Measurements from ENCODE around the gene GUCA2B. TPM values are rescaled to one million over a fixed set of nuclear protein-coding genes. Genes with fewer than 3 reads are reported as not detected.

GUCA2B gene
- total and polyA plus RNA-seq, 2 experiments from 2014 or later, result 0.71 TPM; not detected in 1

- Histone ChIP-seq H3K79me2 (no peaks in the 10 kb centered on the region), H3K4me3 (no peak overlapping the region), H4K20me1 (ENCODE audit: insufficient read depth, poor library complexity, severe bottlenecking) (no peaks in the 10 kb centered on the region), H3K9me2 (replicated peaks; ENCODE audit: insufficient read depth) (no peaks in the 10 kb centered on the region), H2AFZ (no peak overlapping the region), H3K4me1 (ENCODE audit: insufficient read depth) (no peaks in the 10 kb centered on the region), H3K27me3 (peaks cover 4% of the 10 kb centered on the region), H3K27ac (no peak overlapping the region), H3K4me2 (no peak overlapping the region), H3K36me3 (replicated peaks; ENCODE audit: insufficient read depth, low read depth) (no peaks in the 10 kb centered on the region), H3K9me3 (ENCODE audit: low read depth) (no peaks in the 10 kb centered on the region)
- DNase-seq (ENCODE audit: low spot score), result no peak
- no peak for TF ChIP-seq EZH2 (IDR thresholded peaks at IDR 0.05; ENCODE audit: borderline replicate concordance)
- TF ChIP-seq CTCF (IDR thresholded peaks at IDR 0.05; ENCODE audit: poor library complexity), result no peak
- no peak for TF ChIP-seq EZH2phosphoT487 (IDR thresholded peaks at IDR 0.05; ENCODE audit: low read depth, severe bottlenecking, unreplicated experiment)
- WGBS (ENCODE audit: low lambda C conversion rate, missing lambda C conversion rate), result 86% methylated on average over 3 of the region's 3 CpGs
Observed at GRCh38 chr1:42128964-42129363, 24.2 kb upstream of the GUCA2B start.

- no peak overlapping the region for H3K4me2 ChIP-seq
- no peaks in the 10 kb centered on the region for H3K9me2 ChIP-seq (replicated peaks; ENCODE audit: insufficient read depth)
- H2AFZ ChIP-seq, result no peak overlapping the region
- H3K4me1 ChIP-seq (ENCODE audit: insufficient read depth), result no peaks in the 10 kb centered on the region
- no peak overlapping the region for H3K27ac ChIP-seq
- no peaks in the 10 kb centered on the region for H3K36me3 ChIP-seq (replicated peaks; ENCODE audit: insufficient read depth, low read depth)
- no peaks in the 10 kb centered on the region for H4K20me1 ChIP-seq (ENCODE audit: insufficient read depth, poor library complexity, severe bottlenecking)
- H3K79me2 ChIP-seq, result no peaks in the 10 kb centered on the region
- no peak for TF ChIP-seq CTCF (IDR thresholded peaks at IDR 0.05; ENCODE audit: poor library complexity)
- no peak for TF ChIP-seq EZH2 (IDR thresholded peaks at IDR 0.05; ENCODE audit: borderline replicate concordance)
- no peak for TF ChIP-seq EZH2phosphoT487 (IDR thresholded peaks at IDR 0.05; ENCODE audit: low read depth, severe bottlenecking, unreplicated experiment)
- H3K9me3 ChIP-seq (ENCODE audit: low read depth), result no peaks in the 10 kb centered on the region
- DNase-seq (ENCODE audit: low spot score), result no peak
- H3K4me3 ChIP-seq, result no peak overlapping the region
- 84% methylated on average over 5 of the region's 5 CpGs for WGBS (ENCODE audit: low lambda C conversion rate, missing lambda C conversion rate)
- peaks cover 4% of the 10 kb centered on the region for H3K27me3 ChIP-seq
Observed at GRCh38 chr1:42130061-42130660, 23.0 kb upstream of the GUCA2B start.

GRCh38 chr1:42133390-42133789 lies 19.8 kb upstream of the GUCA2B start:
- no peaks in the 10 kb centered on the region for H3K36me3 ChIP-seq (replicated peaks; ENCODE audit: insufficient read depth, low read depth)
- H3K9me2 ChIP-seq (replicated peaks; ENCODE audit: insufficient read depth), result no peaks in the 10 kb centered on the region
- H3K79me2 ChIP-seq, result no peaks in the 10 kb centered on the region
- H3K9me3 ChIP-seq (ENCODE audit: low read depth), result no peaks in the 10 kb centered on the region
- H3K4me3 ChIP-seq, result no peak overlapping the region
- no peak for TF ChIP-seq CTCF (IDR thresholded peaks at IDR 0.05; ENCODE audit: poor library complexity)
- no peak for TF ChIP-seq EZH2 (IDR thresholded peaks at IDR 0.05; ENCODE audit: borderline replicate concordance)
- H3K4me2 ChIP-seq, result no peak overlapping the region
- H4K20me1 ChIP-seq (ENCODE audit: insufficient read depth, poor library complexity, severe bottlenecking), result no peaks in the 10 kb centered on the region
- no peaks in the 10 kb centered on the region for H3K4me1 ChIP-seq (ENCODE audit: insufficient read depth)
- no peak overlapping the region for H3K27ac ChIP-seq
- no peak overlapping the region for H2AFZ ChIP-seq
- DNase-seq (ENCODE audit: low spot score), result no peak
- 74% methylated on average over 5 of the region's 5 CpGs for WGBS (ENCODE audit: low lambda C conversion rate, missing lambda C conversion rate)
- H3K27me3 ChIP-seq, result peaks cover 4% of the 10 kb centered on the region

Data from hepatocyte (in vitro differentiated cells).